Raji (cell line): Measurements from ENCODE around the gene RAB6B.

Experiments
- POLR2A ChIP-seq: IDR thresholded peaks from 2 replicates; pipeline ENCODE4 v1.6.1; 2011; ENCODE audit warnings: low read depth, low read length, control low read depth; ENCODE audit not compliant: insufficient read depth

The RAB6B gene

DNA sequence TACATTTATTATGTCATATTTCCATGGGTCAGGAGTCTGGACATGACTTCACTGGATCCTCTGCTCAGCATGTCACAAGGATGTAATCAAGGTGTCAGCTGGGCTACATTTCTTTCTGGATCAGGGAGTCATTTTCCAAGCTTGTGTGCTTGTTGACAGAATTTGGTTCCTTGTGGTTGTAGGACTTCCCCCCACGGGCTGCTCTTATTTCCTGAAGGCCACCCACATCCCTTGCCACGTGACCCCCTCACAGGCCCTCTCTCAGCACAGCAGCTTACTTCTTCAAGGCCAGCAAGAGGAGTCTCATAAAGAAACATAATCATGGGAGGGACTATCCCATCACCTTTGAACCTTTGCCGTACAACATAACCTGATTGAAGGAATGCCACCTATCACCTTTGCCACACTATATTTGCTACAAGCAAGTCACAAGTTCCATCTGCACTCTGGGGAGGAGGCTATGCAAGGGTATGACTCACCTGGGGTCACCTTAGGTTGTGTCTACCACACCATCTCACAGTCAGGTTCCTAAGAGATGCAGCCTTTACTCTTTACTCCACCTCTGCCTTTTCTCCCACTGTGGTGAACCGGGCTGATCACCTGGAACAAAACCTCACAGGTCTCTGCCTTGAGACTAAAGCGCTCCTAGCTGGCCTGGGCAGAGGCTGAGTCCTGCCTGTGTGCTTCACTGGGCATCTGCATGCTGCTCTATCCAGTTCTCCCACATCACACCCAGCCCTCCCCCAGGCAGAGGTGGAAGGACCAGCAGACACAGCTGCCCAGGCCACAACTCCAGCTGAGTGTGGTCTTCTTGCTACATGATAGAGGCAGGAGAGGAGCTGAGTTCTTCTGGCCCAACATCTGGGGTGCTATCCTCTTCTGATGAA lies 13.5 kb downstream of the RAB6B start:
- no peak for TF ChIP-seq POLR2A

- no peak for TF ChIP-seq POLR2A
Measured at GRCh38 chr3:133881492-133881891, 14.2 kb downstream of the RAB6B start.

DNA sequence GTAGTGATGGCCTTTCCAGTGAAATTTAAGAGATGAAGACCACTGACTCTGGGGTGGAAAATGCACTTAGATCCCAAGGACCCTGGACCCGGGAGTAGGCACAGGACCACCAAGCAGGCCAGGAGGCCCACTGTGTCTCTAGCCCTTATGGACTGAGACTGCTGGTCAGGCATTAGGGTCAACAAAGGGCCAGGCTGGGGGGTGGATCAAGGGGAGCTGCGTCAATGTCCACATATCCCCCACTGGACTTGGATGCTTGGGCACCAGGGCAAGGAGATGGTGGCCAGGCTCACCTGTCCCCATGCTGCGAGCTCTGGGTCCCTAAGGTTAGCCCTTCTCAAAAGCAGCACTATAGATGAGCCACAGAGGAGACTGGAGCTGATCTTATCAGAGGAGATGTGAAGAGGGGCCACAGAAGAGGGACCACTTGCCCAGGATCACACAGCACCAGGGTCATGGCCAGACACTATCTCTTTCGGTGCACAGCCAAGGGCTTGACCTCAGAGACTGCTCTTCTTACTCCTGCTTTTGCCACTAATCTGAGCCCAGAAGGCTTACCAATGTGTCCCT lies 14.7 kb downstream of the RAB6B start:
- no peak for TF ChIP-seq POLR2A

GRCh38 chr3:133880287-133880686 lies 15.4 kb downstream of the RAB6B start:
- TF ChIP-seq POLR2A: no peak

GRCh38 chr3:133878518-133878917 lies 17.2 kb downstream of the RAB6B start:
- no peak for TF ChIP-seq POLR2A

DNA sequence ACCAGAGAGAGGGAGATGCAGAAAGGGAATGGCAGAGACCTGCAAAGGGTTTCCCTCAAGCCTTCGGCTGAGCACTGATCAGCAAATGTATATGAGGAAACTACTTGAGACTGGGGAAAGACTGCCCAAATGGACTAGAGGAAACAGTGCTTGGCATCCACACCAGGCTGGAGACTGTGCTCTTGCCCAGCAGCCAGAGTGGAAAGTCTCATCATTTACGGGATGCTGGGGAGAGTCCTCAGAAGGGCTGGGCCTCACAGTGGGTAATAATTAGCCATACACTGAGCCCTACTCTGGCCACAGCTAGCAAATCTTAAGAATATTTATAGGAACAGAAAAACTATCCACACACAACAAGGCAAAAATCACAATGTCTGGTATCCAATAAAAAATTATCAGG lies 18.5 kb downstream of the RAB6B start:
- no peak for TF ChIP-seq POLR2A

DNA sequence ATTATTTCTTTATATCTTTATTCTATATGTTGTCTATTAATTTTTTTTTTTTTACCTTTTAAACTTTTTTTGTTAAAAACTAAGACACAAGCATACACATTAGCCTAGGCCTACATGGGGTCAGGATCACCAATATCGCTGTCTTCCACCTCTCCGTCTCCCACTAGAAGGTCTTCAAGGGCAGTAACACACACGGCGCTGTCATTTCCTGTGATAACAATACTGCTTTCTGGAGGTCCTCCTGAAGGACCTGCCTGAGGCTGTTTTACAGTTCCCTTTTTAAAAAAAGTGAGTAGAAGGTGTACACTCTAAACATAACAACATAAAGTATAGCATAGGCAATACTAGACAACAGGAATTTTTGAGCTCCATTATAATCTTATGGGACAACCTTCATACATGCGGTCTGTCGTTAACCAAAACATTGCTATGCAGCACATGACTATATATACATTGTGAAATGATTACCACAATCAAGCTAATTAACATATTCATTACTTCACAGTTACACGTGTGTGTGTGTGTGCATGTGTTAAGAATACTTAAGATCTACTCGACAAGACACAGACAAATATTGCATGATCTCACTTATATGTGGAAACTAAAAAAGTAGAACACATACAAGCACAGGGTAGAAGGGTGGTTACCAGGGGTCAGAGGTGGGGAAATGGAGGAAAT lies 20.8 kb downstream of the RAB6B start:
- TF ChIP-seq POLR2A: no peak

DNA sequence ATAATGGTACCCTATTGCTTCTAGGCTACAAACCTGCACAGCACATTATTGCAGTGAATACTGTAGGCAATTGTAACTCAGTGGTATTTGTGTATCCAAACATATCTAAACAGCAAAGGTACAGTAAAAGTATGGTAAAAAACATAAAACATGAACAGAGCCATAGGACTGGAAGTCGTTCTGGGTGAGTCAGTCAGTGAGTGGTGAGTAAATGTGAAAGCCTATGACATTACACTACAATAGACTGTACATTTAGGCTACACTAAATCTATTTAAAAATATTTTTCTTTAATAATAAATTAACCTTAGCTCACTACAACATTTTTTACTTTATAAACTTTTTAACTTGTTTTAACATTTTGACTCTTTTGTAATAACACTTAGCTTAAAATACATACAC lies 21.3 kb downstream of the RAB6B start:
- TF ChIP-seq POLR2A: no peak

GRCh38 chr3:133872781-133873180 lies 22.9 kb downstream of the RAB6B start:
- TF ChIP-seq POLR2A: no peak

GRCh38 chr3:133872161-133872560 lies 23.5 kb downstream of the RAB6B start:
- TF ChIP-seq POLR2A: no peak

DNA sequence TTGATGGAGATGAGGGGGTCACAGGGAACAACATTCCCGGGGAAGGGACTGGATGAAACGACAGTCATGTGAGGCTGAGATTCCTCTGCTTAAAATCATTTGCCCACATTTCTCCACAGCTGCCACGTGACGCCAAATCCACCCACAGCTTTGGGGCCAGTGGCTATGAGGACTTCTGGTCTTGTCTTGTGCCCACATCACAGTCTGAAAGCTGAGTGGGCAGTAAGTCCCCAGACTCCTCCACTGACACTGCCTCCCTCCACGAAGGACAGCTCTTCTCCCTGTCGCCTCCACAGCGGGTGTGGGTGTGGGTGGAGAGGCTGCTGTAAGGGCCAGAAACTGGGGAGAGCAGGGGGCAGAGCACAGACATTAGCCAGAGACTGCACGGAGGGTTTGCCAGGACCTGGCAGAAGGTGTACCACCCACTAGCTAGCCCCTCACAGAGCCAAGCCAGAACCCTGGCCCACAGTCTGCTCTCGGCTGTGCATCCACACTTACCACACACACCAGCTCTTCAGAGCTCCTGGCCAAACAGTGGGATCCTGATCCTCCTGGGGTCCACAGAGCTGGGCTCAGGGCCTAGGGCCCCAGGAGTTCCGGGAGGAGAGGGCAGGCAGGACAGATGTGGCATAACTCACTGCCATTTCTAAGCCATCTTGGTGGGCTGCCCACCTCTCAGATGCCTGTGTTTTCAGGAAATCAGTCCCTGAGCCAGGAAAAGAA lies 24.2 kb downstream of the RAB6B start:
- TF ChIP-seq POLR2A: no peak

DNA sequence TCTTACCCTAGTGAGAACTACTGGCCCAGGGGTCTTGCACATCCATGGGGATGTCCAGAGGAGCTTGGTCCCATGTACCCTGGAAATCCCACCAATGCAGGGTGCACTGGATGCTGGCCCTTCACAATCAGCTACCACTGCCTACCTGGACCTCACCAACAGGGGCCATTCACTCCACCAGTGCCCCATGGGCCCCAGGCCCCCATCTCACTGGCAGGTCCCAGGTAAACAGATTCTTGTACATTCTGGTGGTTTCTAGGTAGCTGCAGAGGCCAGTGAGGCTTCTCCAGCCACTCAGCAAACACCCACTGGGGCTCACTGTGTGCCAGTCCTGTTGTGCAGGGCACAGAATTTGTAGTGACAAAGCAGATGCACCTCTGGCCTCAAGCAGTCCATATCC lies 24.9 kb downstream of the RAB6B start:
- no peak for TF ChIP-seq POLR2A

- TF ChIP-seq POLR2A: no peak
Measured at GRCh38 chr3:133869586-133869985, 26.1 kb downstream of the RAB6B start.

DNA sequence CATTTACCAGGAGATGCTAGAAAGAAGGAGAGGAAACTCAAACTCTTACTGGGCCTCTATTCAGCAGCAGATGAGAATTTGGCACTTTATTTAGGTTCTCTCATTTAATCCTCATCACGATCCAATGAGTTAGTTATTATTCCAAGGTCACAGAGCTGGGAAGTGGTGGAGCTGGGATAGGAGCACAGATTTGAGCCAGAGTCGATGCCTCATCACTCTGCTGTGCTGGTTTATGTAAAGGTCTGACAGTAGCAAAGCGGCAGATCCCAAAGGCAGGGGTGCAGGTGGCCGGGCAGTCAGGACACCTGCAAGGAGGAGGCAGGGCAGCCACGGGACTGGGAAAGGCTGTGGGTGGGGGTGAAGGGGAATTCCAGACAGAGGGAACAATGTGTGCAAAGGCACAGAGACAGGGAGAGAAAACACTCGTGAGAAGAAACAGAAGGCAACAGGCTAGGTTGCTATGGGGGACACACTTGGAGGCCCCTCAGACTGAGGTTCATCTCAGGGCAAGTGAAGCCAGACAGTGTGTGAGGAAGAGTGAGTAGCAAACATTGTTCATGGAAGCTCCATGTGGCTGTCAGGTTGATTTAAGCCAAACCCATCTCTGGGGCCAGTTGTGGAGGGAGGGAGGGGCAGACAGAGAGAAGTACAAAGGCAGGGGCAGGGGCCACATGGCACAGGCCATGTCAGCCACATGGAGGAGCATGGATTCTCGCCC lies 26.8 kb downstream of the RAB6B start:
- no peak for TF ChIP-seq POLR2A

GRCh38 chr3:133868186-133868585 lies 27.5 kb downstream of the RAB6B start:
- TF ChIP-seq POLR2A: no peak
